GM21717 (cell line): ENCODE measurements around the gene NPAS1.
"Not testable (repeated sequence)": the region's sequence is repeated elsewhere in the genome, so short reads cannot be mapped to it uniquely, and the experiment has no call there.

Experiments
- ATAC-seq: cut with Tn5 transposase; IDR thresholded peaks from one replicate; pipeline ENCODE4 v1.9.1; 2021; ENCODE audit warnings: mild to moderate bottlenecking, moderate library complexity; ENCODE audit not compliant: unreplicated experiment

Gene NPAS1

DNA sequence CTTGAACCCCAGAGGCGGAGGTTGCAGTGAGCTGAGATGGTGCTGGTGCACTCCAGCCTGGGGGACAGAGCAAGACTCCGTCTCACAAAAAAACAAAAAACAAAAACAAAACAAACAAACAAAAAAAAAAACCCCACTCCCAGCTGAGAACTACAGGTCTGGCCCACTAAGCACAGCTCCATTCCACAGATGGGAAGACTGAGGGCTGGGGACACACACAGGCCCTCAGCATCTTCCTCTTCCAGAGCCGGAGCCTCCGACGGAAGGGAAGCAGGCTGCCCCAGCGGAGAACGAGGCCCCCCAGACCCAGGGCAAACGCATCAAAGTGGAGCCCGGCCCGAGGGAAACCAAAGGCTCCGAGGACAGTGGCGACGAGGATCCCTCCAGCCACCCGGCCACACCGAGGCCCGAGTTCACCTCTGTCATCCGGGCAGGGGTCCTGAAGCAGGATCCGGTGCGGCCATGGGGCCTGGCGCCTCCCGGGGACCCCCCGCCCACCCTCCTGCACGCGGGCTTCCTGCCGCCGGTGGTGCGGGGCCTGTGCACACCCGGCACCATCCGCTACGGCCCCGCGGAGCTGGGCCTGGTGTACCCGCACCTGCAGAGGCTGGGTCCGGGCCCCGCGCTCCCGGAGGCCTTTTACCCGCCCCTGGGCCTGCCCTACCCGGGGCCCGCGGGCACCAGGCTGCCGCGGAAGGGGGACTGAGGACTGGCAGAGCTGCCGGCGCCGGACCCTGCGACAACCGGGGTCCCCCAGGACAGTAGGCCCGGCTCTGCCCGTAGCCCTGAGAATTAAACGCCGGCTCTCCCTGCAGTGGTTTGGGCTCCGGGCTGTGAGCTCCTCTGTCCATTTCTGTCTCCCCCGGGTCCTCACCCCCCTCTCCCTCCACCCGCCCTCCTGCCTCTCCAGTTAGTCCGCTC lies 25.6 kb downstream of the NPAS1 start:
- no peak for ATAC-seq

DNA sequence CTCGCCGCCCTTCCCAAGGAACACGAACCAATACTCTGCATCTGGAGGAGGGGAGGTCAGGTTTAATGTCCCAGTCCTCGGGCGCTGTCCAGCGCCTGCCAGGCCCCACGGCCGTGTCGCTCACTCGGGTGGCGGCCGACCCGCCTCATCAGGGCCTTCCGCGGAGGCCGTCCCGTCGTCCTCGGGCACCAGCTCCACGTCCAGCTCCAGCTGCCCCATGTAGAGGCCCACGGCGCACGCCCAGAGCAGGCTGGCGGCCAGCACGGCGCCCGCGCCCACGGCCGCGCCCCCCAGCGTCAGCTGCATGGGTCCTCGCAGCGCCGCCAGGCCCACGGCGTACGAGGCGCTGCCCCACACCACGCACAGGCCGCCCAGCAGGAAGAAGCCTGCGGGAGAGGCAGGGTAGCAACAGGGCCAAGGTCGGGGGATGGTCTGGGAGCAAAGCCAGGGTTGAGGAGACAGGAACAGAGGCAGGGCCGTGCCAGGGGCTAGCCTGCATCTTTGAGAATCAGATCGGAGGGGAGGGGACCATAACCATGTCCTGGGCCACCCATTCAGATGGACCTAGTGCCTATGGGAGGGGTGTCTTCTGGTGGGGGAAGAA lies 26.3 kb downstream of the NPAS1 start:
- ATAC-seq = no peak

DNA sequence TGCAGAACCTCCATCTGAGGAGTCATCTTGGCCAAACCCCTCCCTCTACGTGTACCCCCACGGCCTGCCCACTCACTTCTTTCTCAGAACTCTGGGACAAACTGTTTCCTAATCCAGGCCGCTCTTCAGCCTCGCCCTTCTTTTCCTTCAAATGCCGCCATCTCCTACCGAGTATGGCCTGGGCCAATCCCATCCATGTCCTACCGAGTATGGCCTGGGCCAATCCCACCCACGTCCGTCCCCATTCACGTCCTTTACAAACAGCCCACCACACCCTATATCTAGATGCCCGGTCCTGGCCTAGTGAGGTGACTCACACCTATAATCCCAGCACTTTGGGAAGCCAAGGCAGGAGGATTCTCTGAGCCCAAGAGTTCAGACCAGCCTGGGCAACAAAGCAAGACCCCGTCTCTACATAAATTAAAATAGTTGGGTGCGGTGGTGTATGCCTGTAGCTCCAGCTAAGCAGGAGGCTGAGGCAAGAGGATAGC lies 27.7 kb downstream of the NPAS1 start:
- ATAC-seq = no peak

DNA sequence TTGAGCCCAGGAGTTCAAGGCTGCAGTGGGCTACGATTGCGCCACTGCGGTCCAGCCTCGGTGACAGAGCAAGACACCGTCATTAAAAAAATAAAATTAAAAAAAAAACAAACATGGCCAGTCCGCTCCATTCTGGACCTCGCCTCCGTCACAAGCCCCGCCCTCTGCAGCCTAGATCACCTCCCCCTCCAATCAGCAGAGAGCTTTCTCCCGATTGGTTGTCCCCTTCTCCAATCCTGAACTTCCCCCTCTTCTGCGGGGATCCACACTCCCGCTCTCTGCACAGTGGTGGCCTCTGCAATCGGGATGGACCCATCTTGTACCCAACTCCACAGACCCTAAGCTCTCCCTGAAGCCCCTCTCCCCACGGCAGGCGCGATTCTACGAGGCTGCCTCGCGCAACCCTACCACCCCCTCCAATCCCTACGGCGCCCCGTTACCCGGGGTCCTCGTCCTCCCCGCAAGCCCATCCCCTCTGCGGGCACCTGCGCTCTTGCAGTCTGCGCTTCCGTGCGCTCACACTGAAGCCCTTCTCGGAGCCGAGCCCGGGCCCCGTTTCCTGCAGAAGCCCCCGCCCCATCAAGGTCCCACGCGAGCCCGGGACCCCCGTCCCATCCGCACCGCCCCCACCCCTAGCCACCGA lies 28.2 kb downstream of the NPAS1 start:
- ATAC-seq = peak; percentile 43

DNA sequence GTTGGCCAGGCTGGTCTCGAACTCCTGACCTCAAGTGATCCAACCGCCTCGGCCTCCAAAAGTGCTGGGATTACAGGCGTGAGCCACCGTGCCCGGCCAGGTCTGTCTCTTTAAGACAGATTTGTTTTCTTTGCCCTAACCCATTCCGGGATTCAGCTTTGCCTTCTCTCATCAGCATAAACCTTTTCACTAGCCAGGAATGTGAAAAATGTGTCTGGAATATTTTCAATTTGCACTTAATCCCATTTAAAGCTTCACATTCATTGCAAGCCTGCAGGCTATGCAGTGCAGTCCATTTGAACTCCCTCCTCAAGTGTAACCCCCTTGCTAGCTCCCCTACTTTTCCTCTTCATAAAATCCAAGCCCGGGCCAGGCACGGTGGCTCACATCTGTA lies 29.7 kb downstream of the NPAS1 start:
- no peak for ATAC-seq

DNA sequence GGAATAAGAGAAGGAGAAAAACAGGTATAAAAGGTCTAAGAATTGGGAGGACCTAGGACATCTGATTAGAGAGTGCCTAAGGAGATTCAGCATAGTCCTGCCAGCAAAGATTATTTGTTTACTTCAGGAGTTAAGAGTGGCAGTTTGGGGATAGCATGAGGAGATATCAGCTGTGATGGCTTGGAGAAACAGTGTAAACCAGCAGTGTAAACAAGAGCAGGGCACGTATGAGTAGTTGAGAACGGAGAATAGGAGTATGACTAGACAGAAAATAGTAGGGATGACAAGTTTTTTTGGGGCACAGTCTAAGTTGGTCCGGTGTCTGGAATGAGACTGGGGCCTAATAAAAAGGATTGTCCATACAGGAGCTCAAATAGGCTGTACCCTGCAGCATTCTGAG lies 30.9 kb downstream of the NPAS1 start:
- not testable (repeated sequence) for ATAC-seq

DNA sequence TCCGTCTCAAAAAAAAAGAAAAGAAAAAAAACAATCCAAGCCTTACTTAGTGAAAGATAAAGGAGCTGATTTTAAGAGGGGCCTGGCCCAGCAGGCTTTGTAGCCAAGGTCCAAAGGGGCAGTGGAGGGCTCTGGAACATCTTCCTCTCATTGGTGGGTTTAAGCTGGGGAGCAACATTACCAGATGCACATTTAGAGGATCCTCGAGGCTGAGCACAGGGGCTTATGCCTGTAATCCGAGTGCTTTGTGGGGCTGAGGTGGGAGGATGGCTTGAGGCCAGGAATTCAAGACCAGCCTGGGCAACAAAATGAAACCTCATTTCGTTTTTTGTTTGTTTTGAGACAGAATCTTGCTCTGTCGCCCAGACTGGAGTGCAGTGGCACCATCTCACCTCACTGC lies 36.8 kb downstream of the NPAS1 start:
- ATAC-seq = no peak

DNA sequence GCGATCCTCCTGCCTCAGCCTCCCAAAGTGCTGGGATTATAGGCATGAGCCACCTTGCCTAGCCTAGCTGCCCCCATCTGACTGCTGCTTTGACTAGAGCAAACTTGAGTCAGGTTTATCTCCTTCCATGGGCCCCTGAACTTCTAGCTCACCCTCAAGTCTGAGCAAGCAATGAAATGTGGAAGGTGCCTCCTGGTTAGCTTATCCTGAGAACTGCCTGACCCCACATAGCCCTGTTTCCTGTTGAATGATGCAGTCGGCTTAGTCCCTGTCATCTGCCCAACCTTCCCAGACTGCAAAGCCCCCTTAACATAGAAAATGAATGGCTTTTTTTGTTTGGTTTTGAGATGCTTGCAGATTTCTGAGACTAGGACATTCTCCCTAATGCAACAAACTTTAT lies 37.7 kb downstream of the NPAS1 start:
- no peak for ATAC-seq

DNA sequence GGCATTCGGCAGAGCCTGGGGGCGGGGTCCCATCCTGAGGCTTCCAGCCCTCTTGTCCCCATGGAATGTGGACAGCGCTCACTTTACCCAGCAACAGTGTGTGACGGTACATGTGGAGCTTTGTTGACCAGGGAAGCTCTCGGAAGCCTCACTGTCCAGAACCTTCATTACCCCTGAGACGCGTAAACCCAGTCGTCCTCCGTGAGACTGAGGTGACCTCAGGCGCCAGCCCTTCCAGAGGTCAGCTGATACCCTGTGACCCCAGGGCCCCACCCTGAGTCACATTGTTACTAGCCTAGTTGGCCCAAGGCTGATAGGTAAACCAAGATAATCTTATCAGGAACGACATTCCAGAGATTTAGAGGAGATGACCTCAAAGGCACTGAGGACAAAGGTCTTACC lies 39.0 kb downstream of the NPAS1 start:
- ATAC-seq = no peak

DNA sequence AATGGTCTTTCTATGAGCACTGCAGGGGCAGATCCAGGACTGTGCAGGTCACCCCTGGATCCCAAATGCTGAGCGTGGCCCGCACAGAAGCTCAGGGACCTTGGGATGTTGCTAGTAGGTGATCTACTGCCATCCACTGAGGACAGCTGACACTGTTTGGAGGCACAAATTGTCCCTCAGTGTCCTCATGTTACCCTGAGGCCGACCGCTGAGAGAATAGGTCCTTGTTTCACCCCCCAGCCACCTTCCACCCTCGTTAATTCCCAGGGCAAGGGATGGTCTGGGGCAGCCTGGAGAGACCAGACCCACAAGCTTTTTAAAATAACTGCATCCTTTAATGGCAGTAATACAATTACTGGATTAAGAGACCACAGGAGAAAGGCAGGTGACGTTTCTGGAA lies 44.2 kb downstream of the NPAS1 start:
- no peak for ATAC-seq

DNA sequence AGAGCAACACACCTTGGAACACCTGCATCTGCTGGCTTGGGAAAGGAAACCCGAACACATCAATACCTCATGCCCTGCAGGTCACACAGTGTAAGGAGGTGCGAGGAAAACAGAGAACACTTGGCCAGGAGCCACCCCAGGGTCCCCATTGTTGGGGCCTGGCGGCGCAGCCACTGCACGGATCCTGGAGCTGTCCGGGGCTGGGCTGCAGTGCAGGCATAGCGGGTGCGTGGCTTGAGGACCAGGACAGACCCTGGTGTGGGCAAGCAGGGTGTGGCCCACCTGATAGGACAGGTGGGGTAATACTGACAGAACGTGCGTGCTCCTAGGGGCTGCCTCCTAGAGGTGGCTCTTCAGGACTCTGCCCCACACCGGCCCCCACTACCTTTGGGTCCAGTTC lies 45.6 kb downstream of the NPAS1 start:
- no peak for ATAC-seq

DNA sequence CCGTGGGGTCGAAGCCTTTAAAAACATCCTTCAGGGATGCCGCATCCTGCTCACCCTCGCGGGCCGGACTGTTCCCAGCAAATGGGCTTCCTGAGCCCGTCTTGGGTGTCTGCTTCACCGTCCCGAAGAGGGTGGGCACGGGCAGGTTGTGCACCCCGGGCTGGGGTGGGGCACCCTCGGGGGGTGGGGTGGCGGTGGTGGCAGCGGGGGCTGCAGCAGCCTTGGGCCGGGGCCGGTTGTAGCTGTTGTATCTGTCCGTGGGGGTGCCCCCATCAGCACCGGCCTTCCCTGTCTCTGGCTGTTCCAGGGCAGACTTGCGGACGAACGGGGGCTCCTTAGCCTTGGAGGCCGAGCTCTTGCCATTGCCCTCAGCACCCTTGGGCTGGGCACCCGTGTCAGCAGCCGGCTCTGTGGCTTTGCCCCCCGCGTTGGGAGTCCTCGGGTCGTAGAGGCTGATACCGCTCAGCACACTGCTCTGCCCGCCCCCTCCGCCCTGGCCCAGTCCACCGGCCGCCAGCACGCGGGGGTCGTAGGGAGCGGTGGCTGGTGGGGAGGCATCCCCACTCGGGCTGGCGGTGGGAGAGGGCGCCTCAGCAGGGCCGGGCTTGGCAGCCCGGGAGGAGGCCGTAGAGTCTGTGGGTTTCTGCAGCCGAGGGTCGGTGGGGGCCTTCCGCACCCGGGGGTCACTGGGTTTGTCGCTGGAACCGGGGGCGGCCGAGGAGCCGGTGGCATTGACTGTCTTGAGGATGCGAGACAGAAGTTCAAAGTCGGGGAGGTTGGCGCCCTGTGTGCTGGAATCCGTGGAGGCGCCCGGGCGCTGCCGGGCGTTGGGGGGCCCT lies 47.0 kb downstream of the NPAS1 start:
- no peak for ATAC-seq

DNA sequence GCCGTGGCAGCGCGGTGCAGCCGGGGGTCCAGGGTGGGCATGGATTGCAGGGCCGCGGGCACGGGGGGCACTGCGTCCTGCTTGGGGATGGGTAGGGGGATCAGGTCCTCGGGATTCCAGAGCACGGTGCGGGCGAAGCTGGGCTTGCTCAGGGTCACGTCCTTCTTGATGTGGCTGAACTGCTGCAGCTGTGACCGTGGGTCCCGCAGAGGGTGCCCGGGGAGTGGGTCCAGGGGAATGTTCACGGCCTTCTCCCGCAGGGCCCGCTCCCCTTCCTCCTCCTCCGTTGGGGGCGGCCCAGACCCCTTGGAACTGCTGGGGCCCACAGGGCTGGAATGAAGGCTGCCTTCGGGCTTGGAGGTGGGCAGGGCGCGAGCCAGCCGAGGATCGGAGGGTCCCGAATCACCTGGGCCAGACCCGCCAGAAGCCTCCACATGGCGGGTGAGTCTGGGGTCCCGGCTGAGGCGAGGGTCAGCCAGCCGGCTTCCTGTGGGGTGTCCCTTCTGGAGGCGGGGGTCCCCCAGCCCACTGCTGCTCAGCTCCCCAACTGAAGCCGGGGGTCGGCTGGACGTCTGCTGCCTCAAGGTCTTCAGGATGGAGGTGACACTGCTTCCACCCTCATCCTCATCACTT lies 47.7 kb downstream of the NPAS1 start:
- ATAC-seq = no peak

DNA sequence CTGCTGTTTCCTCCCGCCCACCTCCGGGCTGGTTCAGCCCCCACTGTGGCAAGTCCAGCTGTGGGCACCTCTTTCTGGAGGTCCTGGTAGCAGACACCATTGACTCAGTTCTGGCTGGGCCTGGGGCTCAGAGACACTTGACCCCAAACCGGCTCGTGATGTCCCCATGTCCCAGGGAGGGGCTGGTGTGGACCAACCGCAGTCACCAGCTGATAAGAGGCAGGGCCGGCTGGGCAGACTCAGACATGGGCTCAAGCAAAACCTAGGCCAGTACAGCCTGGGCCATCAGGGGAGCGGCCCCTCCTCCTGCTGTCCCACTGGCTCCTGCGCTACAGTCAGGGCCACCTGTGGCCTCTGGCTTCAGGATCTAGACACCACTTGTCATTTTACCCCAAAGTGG lies 48.6 kb downstream of the NPAS1 start:
- ATAC-seq = no peak

DNA sequence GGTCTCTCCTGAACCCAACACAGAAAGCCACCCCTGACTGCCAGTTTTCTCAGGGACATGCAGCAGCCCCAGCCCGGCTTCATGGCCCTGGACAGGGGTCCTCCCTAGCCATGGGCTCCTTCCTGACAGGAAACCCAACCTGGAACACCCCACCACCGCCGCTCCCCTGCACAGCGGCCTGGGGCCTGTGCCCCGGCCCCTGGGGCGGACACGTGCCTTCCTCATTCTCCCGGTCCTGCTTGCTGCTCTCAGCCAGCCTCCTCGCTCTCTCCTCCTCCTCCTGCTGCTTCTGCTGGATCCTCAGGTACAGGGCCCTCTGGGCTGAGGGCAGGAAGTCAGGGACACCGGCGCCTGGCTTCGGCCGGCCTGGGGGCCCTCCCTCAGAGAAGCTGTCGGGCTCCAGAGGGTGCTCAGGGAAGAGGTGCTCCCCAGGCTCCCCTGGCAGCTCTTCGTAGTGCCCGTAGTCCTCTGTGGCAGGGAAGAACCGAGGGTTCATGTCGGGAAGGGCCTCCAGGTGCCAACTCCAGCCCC lies 49.3 kb downstream of the NPAS1 start:
- no peak for ATAC-seq

DNA sequence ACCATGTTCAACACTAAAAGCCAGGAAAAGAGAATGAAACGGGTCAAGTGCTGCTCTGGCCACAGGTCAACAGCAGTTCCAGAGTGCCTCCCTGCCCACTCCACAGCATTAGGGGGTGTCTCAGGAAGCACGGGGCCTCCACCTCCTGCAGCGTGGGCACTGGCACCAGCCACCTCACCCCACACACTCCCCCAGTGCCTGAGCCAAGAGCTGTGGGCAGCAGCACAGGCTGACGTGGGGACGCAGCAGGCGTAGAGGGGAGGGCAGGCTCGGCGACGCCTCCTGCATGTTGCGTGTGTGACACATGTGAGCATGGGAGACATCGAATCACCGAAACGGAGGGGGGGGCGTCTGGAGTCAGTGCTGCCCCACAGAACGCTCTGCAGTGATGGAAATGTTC lies 50.2 kb downstream of the NPAS1 start:
- no peak for ATAC-seq

DNA sequence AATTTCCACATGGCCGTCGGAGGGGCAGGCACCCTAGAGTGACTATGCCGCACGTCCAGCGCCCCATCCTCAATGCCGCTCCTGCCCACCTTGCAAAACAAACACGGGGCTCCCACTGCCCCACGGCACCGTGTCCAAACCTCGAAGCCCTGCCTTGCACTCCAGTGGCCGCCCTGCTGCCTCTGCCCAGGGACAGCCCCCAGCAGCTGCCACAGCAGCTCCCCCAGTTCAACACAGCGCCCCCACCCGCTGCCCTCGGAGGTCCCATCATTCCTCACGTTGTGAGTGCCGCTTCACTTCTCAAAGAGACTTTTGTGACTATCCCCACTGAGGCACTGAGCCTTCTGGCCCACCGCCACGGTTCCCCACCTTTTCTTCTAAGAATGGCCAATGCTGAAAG lies 51.1 kb downstream of the NPAS1 start:
- ATAC-seq = no peak

DNA sequence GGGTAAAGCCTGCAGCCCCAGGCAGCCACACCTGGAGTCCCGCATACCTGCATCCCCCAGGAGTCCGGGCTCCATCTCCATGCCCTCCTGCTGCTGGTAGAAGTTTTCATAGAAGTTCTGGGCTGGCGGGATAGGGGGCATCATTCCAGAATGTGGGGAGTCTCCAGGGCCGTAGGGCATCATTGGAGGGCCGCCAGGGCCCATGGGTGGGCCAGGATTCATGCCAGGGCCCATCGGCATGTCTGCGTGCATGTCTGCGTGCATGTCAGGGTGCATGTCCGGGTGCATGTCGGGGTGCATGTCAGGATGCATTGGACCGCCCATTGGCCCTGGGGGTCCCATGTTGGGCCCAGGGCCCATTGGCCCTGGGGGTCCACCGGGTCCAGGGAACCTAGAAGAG lies 52.1 kb downstream of the NPAS1 start:
- ATAC-seq = no peak

DNA sequence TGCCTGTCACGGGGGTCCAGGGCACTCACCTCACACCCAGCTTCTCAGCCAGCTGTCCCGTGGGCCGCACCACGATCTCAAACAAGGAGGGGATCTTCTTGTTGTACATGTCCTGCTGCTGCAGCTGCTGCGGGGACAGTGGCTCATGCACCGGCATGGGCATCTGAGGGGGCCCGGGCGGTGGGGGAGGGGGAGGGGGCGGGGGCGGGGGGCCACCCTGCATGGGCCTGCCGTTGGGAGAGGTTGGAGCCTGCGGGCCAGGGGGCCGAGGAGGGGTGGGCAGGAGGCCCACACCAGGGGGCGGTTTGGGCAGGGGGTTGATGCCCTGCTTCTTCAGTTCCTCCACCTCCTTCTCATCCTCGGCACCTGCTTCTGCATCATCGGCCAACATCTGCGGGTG lies 52.7 kb downstream of the NPAS1 start:
- no peak for ATAC-seq

DNA sequence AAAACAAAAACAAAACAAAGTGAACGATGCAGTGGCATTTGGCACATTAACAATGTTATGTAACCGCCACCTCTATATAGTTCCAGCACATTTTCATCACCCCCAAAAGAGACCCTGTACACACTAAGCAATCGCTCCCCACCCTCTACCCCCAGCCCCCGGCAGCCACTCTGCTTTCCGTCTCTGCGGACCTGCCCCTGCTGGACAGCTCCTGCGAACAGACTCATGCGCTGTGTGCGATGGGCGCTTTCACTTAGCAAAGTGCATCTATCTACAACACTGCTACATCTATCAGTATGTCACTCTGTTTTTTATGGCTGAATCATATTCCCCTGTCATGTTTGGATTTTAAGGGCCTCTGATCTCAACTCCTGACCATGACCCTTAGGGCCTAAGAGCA lies 53.9 kb downstream of the NPAS1 start:
- ATAC-seq = no peak
